ENCODE measurements around the gene PILRB. TPM values are rescaled to one million over a fixed set of nuclear protein-coding genes. Genes with fewer than 3 reads are reported as not detected.
A peak's percentile ranks its signal among the peaks of the same experiment; 100 is the strongest.

The PILRB gene
- total RNA-seq, 1 experiment from 2014 or later = 50.1 TPM

- Mint-ChIP-seq H3K4me3 (no peak overlapping the region), H3K27me3 (ENCODE audit: low read depth) (no peaks in the 10 kb centered on the region; the same call in 1 of the 2 replicates), H3K4me1 (peaks cover 32 to 45% of the 10 kb centered on the region in 2 experiments), H3K9me3 (no peaks in the 10 kb centered on the region), H3K36me3 (ENCODE audit: insufficient read depth in 1 of 3, low read depth in 3 of 3) (peaks cover 0 to 5% (median 5%) of the 10 kb centered on the region in 3 experiments; a peak in 3 of 7 replicates), H3K27ac (peak overlapping the region in 1 of 3 experiments; percentile 78; a peak in 2 of 7 replicates)
- H2BK15ac ChIP-seq (ENCODE audit: low read depth, low read length) = no peak overlapping the region
- WGBS (ENCODE audit: extremely low coverage, insufficient read length, low lambda C conversion rate) = no CpG with 5 or more reads among the region's 5 CpGs
- H4K5ac ChIP-seq (ENCODE audit: insufficient read length, low read depth, low read length) = no peak overlapping the region
- H3K18ac ChIP-seq (ENCODE audit: insufficient read length, low read depth, low read length) = no peak overlapping the region
- no peaks in the 10 kb centered on the region for H3K9me3 ChIP-seq (ENCODE audit: control insufficient read depth, low read depth, low read length)
- no peak overlapping the region for H3K23ac ChIP-seq (ENCODE audit: insufficient read length, low read depth, low read length)
- H4K91ac ChIP-seq (ENCODE audit: insufficient read length, low read depth, low read length) = no peak overlapping the region
- no peak overlapping the region for H2BK5ac ChIP-seq (ENCODE audit: insufficient read length, low read length)
- H3K79me2 ChIP-seq (ENCODE audit: insufficient read depth, low read length) = no peaks in the 10 kb centered on the region
- no peaks in the 10 kb centered on the region for H3K27me3 ChIP-seq (ENCODE audit: insufficient read depth, low read length)
- no peaks in the 10 kb centered on the region for H3K79me1 ChIP-seq (ENCODE audit: insufficient read depth, low read depth, low read length, poor library complexity, severe bottlenecking)
- H3T11ph ChIP-seq (ENCODE audit: low read length) = no peak overlapping the region
- H3K27ac ChIP-seq (ENCODE audit: insufficient read length, low read depth, low read length) = no peak overlapping the region
- no peak overlapping the region for H4K8ac ChIP-seq (replicated peaks; ENCODE audit: insufficient read length, low read depth, low read length)
- no peak overlapping the region for H3K4me2 ChIP-seq (ENCODE audit: insufficient read depth, insufficient read length, low read length)
- no peak overlapping the region for H2AK5ac ChIP-seq (ENCODE audit: insufficient read length, low read length)
- no peak overlapping the region for H3K56ac ChIP-seq (ENCODE audit: insufficient read length, low read depth, low read length)
- H3K14ac ChIP-seq (ENCODE audit: insufficient read depth, low read length) = no peak overlapping the region
- H2BK120ac ChIP-seq (ENCODE audit: low read depth, low read length, poor library complexity, severe bottlenecking) = no peak overlapping the region
- H3K4me1 ChIP-seq (ENCODE audit: insufficient read depth, low read length) = no peaks in the 10 kb centered on the region; the same call in 1 of the 2 replicates
- no peak for DNase-seq
- no peak overlapping the region for H2AFZ ChIP-seq (ENCODE audit: low read length)
- TF ChIP-seq CTCF (conservative IDR thresholded peaks at IDR 0.05) = no peak
- no peaks in the 10 kb centered on the region for H4K20me1 ChIP-seq (ENCODE audit: control insufficient read depth, insufficient read depth, insufficient read length)
- no peak overlapping the region for H2BK12ac ChIP-seq (ENCODE audit: insufficient read length, low read depth, low read length)
- H3K4ac ChIP-seq (ENCODE audit: low read depth, low read length) = no peak overlapping the region
- no peak overlapping the region for H2BK20ac ChIP-seq (ENCODE audit: low read depth, low read length, poor library complexity, severe bottlenecking)
- H3K9ac ChIP-seq (ENCODE audit: extremely low read depth, insufficient read length, low read length) = no peak overlapping the region
- H3K23me2 ChIP-seq (ENCODE audit: insufficient read length, low read depth, low read length, poor library complexity, severe bottlenecking) = no peaks in the 10 kb centered on the region
These were observed 16.7 kb downstream of the PILRB start for GRCh38 chr7:100374601-100375000.

All from H9 (cell line).